ENCODE measurements around the gene SH3BP5. TPM values are rescaled to one million over a fixed set of nuclear protein-coding genes. Genes with fewer than 3 reads are reported as not detected.

SH3BP5 gene
- polyA plus RNA-seq, 10 donors, result 25.1 to 53.7 (median 35.4) TPM

- DNase-seq, result peak; percentile 26 to 63 (median 27)
Measured at GRCh38 chr3:15206662-15207576, 125.5 kb downstream of the SH3BP5 start.

- DNase-seq, result peak; percentile 95 to 98 (median 96)
Measured at GRCh38 chr3:15205934-15206661, 126.3 kb downstream of the SH3BP5 start, which contains the start of gene CAPN7. Gene CAPN7, plus strand, starts transcription at chr3:15206246. Its CDS starts 250 bp downstream, at chr3:15206496.

GRCh38 chr3:15205482-15205933, 126.9 kb downstream of the SH3BP5 start:
- DNase-seq, result no peak

Other genes starting within 250 kb of the SH3BP5 start
- 10 to 100 TPM; 17.4 to 25.3 (median 23.4) TPM for gene RBSN, start 233.4 kb downstream of the SH3BP5 start, polyA plus RNA-seq (ENCODE audit: insufficient read length in 10 of 10)
- 10 to 100 TPM; 22.2 to 36.3 (median 27.6) TPM for gene CAPN7, start 126.3 kb downstream of the SH3BP5 start, polyA plus RNA-seq (ENCODE audit: insufficient read length in 10 of 10)
- gene METTL6, start 95.0 kb upstream of the SH3BP5 start, polyA plus RNA-seq (ENCODE audit: insufficient read length in 10 of 10), result 10 to 100 TPM; 13.6 to 22.1 (median 16.6) TPM
- 10 to 100 TPM in 9 of 10 donors, 1 to 10 TPM in 1; 9.9 to 17.0 (median 12.9) TPM for gene EAF1, start 95.0 kb upstream of the SH3BP5 start, polyA plus RNA-seq (ENCODE audit: insufficient read length in 10 of 10)
- 10 to 100 TPM; 16.6 to 36.2 (median 30.6) TPM for gene COLQ, start 189.1 kb upstream of the SH3BP5 start, polyA plus RNA-seq (ENCODE audit: insufficient read length in 10 of 10)